ENCODE data around the gene TRIM44. TPM values are rescaled to one million over a fixed set of nuclear protein-coding genes. Genes with fewer than 3 reads are reported as not detected.

Gene TRIM44
- total and polyA plus RNA-seq, 10 donors = 5.3 to 65.7 (median 48.5) TPM

- intact Hi-C loops (cut with DNase I; ENCODE audit: low total_unique reads) = no loop called here
- no peak overlapping the region for H3K27ac ChIP-seq
- no peaks in the 10 kb centered on the region for H3K27me3 ChIP-seq (replicated peaks in 1 of 7)
- DNase-seq = no peak
- H3K36me3 ChIP-seq = peaks cover 0 to 15% (median 4%) of the 10 kb centered on the region in 6 donors
- peaks cover 10 to 81% (median 41%) of the 10 kb centered on the region in 6 donors for H3K4me1 ChIP-seq
- whole genome bisulfite sequencing, 5 donors = 91 to 99% (median 94%) methylated on average over 3 of the region's 3 CpGs
- H3K9me3 ChIP-seq = peaks cover 0 to 12% (median 10%) of the 10 kb centered on the region in 8 donors
- no peak overlapping the region for H3K4me3 ChIP-seq
- TF ChIP-seq CTCF (IDR thresholded peaks at IDR 0.05 in 8 of 11, conservative IDR thresholded peaks at IDR 0.05 in 3 of 11) (no peak), POLR2A (IDR thresholded peaks at IDR 0.05) (no peak), POLR2AphosphoS5 (IDR thresholded peaks at IDR 0.05) (no peak)
These were observed 10.0 kb downstream of the TRIM44 start for GRCh38 chr11:35672608-35673007.

DNA sequence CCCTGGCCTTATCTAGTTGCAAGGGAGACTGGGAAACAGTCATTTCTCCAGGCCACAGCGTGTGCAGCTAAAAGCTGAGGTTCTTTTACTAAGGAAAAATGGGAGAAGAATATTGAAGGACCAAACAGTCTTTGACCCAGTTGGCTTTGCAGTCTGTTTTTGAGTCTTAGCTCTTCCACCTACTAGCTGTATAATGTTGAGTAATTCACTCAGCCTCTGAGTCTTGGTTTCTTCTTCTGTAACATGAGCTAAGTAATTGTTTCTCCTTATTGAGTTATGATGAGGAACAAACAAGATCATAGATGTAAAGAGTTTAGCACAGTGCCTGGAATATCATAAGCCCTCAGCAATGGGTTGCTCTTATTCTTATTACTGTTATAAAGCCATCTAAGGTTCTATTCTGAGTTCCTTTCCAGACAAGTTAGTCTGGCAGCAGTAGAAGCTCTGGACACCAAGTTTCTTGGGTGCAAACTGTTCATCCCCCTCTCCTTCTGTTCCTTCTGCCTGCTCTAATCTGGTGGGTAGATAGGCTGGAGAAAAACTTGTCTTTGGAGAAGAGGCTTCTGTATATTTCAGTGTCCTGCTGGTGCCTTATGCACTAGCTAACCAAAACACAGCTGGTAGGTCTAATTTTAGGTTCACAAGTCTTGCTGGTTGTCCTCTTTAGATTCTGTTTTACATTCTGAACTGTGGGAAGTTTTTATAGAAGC lies 13.5 kb downstream of the TRIM44 start:
- DNase-seq = no peak
- H3K27ac ChIP-seq = peak overlapping the region in 1 of 8 donors; percentile 0
- H3K9me3 ChIP-seq = no peaks in the 10 kb centered on the region
- H3K4me3 ChIP-seq = no peak overlapping the region
- intact Hi-C loops (cut with DNase I; ENCODE audit: low total_unique reads) = no loop called here
- TF ChIP-seq POLR2AphosphoS5 (IDR thresholded peaks at IDR 0.05) = no peak
- TF ChIP-seq CTCF (IDR thresholded peaks at IDR 0.05 in 8 of 11, conservative IDR thresholded peaks at IDR 0.05 in 3 of 11) = no peak
- peaks cover 9 to 90% (median 36%) of the 10 kb centered on the region in 6 donors for H3K4me1 ChIP-seq
- 92 to 100% (median 96%) methylated on average over 1 of the region's 1 CpG for WGBS, 5 donors
- H3K36me3 ChIP-seq = no peaks in the 10 kb centered on the region
- H3K27me3 ChIP-seq (replicated peaks in 1 of 7) = no peaks in the 10 kb centered on the region

- Histone ChIP-seq H3K4me1 (peaks cover 7 to 87% (median 34%) of the 10 kb centered on the region in 6 donors), H3K9me3 (no peaks in the 10 kb centered on the region), H3K36me3 (no peaks in the 10 kb centered on the region), H3K4me3 (no peak overlapping the region), H3K27me3 (replicated peaks in 1 of 7) (no peaks in the 10 kb centered on the region), H3K27ac (peak overlapping the region in 1 of 8 donors; percentile 0)
- no peak for TF ChIP-seq POLR2A (IDR thresholded peaks at IDR 0.05)
- TF ChIP-seq CTCF (IDR thresholded peaks at IDR 0.05 in 8 of 11, conservative IDR thresholded peaks at IDR 0.05 in 3 of 11) = no peak
- TF ChIP-seq POLR2AphosphoS5 (IDR thresholded peaks at IDR 0.05) = no peak
- intact Hi-C loops (cut with DNase I; ENCODE audit: low total_unique reads) = no loop called here
- DNase-seq = no peak
- 78 to 97% (median 93%) methylated on average over 1 of the region's 1 CpG for WGBS, 5 donors
These were observed 14.0 kb downstream of the TRIM44 start for GRCh38 chr11:35676611-35676965.

- no peak overlapping the region for H3K4me3 ChIP-seq
- TF ChIP-seq CTCF (IDR thresholded peaks at IDR 0.05 in 8 of 11, conservative IDR thresholded peaks at IDR 0.05 in 3 of 11) (no peak), POLR2AphosphoS5 (IDR thresholded peaks at IDR 0.05) (no peak), POLR2A (IDR thresholded peaks at IDR 0.05) (no peak)
- WGBS, 5 donors = 97 to 100% (median 100%) methylated on average over 1 of the region's 1 CpG
- peaks cover 13 to 87% (median 37%) of the 10 kb centered on the region in 6 donors for H3K4me1 ChIP-seq
- intact Hi-C loops (cut with DNase I; ENCODE audit: low total_unique reads) = no loop called here
- DNase-seq = no peak
- H3K27me3 ChIP-seq (replicated peaks in 1 of 7) = no peaks in the 10 kb centered on the region
- H3K27ac ChIP-seq = no peak overlapping the region
- H3K36me3 ChIP-seq = no peaks in the 10 kb centered on the region
- no peaks in the 10 kb centered on the region for H3K9me3 ChIP-seq
These were observed 15.3 kb downstream of the TRIM44 start for GRCh38 chr11:35677904-35678303.

All from spleen (tissue), 11 donors.